HUDEP-2 (cell line): ENCODE results near the gene PPP1R3E.

Experiments
- DNase-seq, 76 experiments: peaks; one replicate each; lab custom pipeline; 2025; ENCODE audit not compliant: unreplicated experiment in 76 of 76; lab: John Stamatoyannopoulos, UW

The PPP1R3E gene

GRCh38 chr14:23322568-23323517 lies 20.2 kb upstream of the PPP1R3E start:
- DNase-seq = peak in 1 of 76 experiments; percentile 16

GRCh38 chr14:23321572-23322547 lies 19.2 kb upstream of the PPP1R3E start:
- DNase-seq = peak in 27 of 76 experiments; percentile 4 to 61 (median 26)

- peak in 75 of 76 experiments; percentile 46 to 100 (median 99) for DNase-seq
These were observed 18.2 kb upstream of the PPP1R3E start, which contains the start of gene PABPN1 for GRCh38 chr14:23320584-23321571. PABPN1 (plus strand) TSS chr14:23321457; CDS start chr14:23321470, 13 bp downstream.

- DNase-seq = no peak
These were observed 17.3 kb upstream of the PPP1R3E start for GRCh38 chr14:23319746-23320583.

- DNase-seq = no peak
These were observed 13.6 kb upstream of the PPP1R3E start for GRCh38 chr14:23316300-23316699.

GRCh38 chr14:23310546-23310945 lies 7.9 kb upstream of the PPP1R3E start:
- no peak for DNase-seq

GRCh38 chr14:23308721-23309445 lies 6.2 kb upstream of the PPP1R3E start:
- DNase-seq = no peak

GRCh38 chr14:23307687-23308644 lies 5.3 kb upstream of the PPP1R3E start:
- DNase-seq = no peak

GRCh38 chr14:23307146-23307530 lies 4.5 kb upstream of the PPP1R3E start:
- no peak for DNase-seq

GRCh38 chr14:23306412-23307145 lies 3.9 kb upstream of the PPP1R3E start, which contains the start of gene BCL2L2:
BCL2L2 (plus strand) TSS chr14:23306833; CDS start chr14:23307768, 935 bp downstream.
- DNase-seq = peak in 63 of 76 experiments; percentile 14 to 80 (median 61)

GRCh38 chr14:23301969-23302289 lies 730 bp downstream of the PPP1R3E start:
- peak in 13 of 76 experiments; percentile 49 to 95 (median 66) for DNase-seq

GRCh38 chr14:23301288-23301968 lies 1.2 kb downstream of the PPP1R3E start:
- peak in 75 of 76 experiments; percentile 76 to 99 (median 96) for DNase-seq

- peak in 1 of 76 experiments; percentile 3 for DNase-seq
These were observed 1.9 kb downstream of the PPP1R3E start for GRCh38 chr14:23300687-23301223.

GRCh38 chr14:23299986-23300686 lies 2.5 kb downstream of the PPP1R3E start:
- no peak for DNase-seq
